ENCODE measurements around the gene ESPN. TPM values are rescaled to one million over a fixed set of nuclear protein-coding genes. Genes with fewer than 3 reads are reported as not detected.

Gene ESPN
- total RNA-seq, 3 donors from 2014 or later (not counting 1 experiment from before 2014, with no cell fraction given): 1.1 to 2.0 (median 1.7) TPM

GRCh38 chr1:6468729-6469461 is 44.3 kb downstream of the ESPN start:
- peaks cover 6 to 13% of the 10 kb centered on the region in 2 donors for H3K4me1 Mint-ChIP-seq
- H3K36me3 Mint-ChIP-seq: no peaks in the 10 kb centered on the region
- intact Hi-C loops (cut with micrococcal nuclease): no loop called here
- H3K9me3 ChIP-seq (ENCODE audit: control insufficient read depth, insufficient read depth, low read length): no peaks in the 10 kb centered on the region
- H3K4me3 ChIP-seq (ENCODE audit: low read length): no peak overlapping the region
- H3K27me3 Mint-ChIP-seq (ENCODE audit: low read depth in 2 of 2): peaks cover 0 to 8% of the 10 kb centered on the region in 2 donors
- 94% methylated on average over 12 of the region's 13 CpGs for WGBS (ENCODE audit: insufficient coverage)
- H3K27me3 ChIP-seq (ENCODE audit: control insufficient read depth, insufficient read depth, low read length): no peaks in the 10 kb centered on the region
- ATAC-seq (no peak), DNase-seq (no peak)
- no peak overlapping the region for H3K27ac Mint-ChIP-seq
- TF ChIP-seq CTCF (IDR thresholded peaks at IDR 0.05): no peak
- H3K4me1 ChIP-seq (ENCODE audit: control insufficient read depth, insufficient read depth, low read length): peaks cover 28% of the 10 kb centered on the region
- no peak overlapping the region for H3K4me3 Mint-ChIP-seq
- H3K9me3 Mint-ChIP-seq: no peaks in the 10 kb centered on the region
- H3K36me3 ChIP-seq (ENCODE audit: control insufficient read depth, insufficient read depth, low read length): no peaks in the 10 kb centered on the region
- no peak overlapping the region for H3K27ac ChIP-seq (ENCODE audit: low read length)

- TF ChIP-seq CTCF (IDR thresholded peaks at IDR 0.05): no peak
- Mint-ChIP-seq H3K27ac (no peak overlapping the region), H3K27me3 (ENCODE audit: low read depth in 2 of 2) (no peaks in the 10 kb centered on the region)
Observed at GRCh38 chr1:6470132-6471085, 45.8 kb downstream of the ESPN start.

GRCh38 chr1:6471086-6471969 is 46.8 kb downstream of the ESPN start:
- Histone ChIP-seq H3K4me1 (ENCODE audit: control insufficient read depth, insufficient read depth, low read length) (peaks cover 14% of the 10 kb centered on the region), H3K9me3 (ENCODE audit: control insufficient read depth, insufficient read depth, low read length) (no peaks in the 10 kb centered on the region), H3K36me3 (ENCODE audit: control insufficient read depth, insufficient read depth, low read length) (no peaks in the 10 kb centered on the region), H3K27me3 (ENCODE audit: control insufficient read depth, insufficient read depth, low read length) (no peaks in the 10 kb centered on the region), H3K27ac (ENCODE audit: low read length) (no peak overlapping the region), H3K4me3 (ENCODE audit: low read length) (no peak overlapping the region)
- no peaks in the 10 kb centered on the region for H3K36me3 Mint-ChIP-seq
- ATAC-seq (no peak), DNase-seq (no peak)
- WGBS (ENCODE audit: insufficient coverage): 93% methylated on average over 65 of the region's 67 CpGs
- no peak overlapping the region for H3K4me3 Mint-ChIP-seq
- no peak for TF ChIP-seq CTCF (IDR thresholded peaks at IDR 0.05)
- no peaks in the 10 kb centered on the region for H3K9me3 Mint-ChIP-seq
- peaks cover 0 to 2% of the 10 kb centered on the region in 2 donors for H3K27me3 Mint-ChIP-seq (ENCODE audit: low read depth in 2 of 2)
- H3K27ac Mint-ChIP-seq: no peak overlapping the region
- intact Hi-C loops (cut with micrococcal nuclease): no loop called here
- H3K4me1 Mint-ChIP-seq: peaks cover 0 to 7% of the 10 kb centered on the region in 2 donors

More at GRCh38 chr1:6470132-6471085, 45.8 kb downstream of the ESPN start:
- no peak for ATAC-seq
- H3K4me3 Mint-ChIP-seq: no peak overlapping the region
- no peak for DNase-seq
- intact Hi-C loops (cut with micrococcal nuclease): no loop called here
- H3K36me3 ChIP-seq (ENCODE audit: control insufficient read depth, insufficient read depth, low read length): no peaks in the 10 kb centered on the region
- H3K4me3 ChIP-seq (ENCODE audit: low read length): no peak overlapping the region
- H3K27ac ChIP-seq (ENCODE audit: low read length): no peak overlapping the region
- no peaks in the 10 kb centered on the region for H3K9me3 ChIP-seq (ENCODE audit: control insufficient read depth, insufficient read depth, low read length)
- WGBS (ENCODE audit: insufficient coverage): 92% methylated on average over 67 of the region's 67 CpGs
- peaks cover 0 to 4% of the 10 kb centered on the region in 2 donors for H3K4me1 Mint-ChIP-seq
- no peaks in the 10 kb centered on the region for H3K36me3 Mint-ChIP-seq
- H3K27me3 ChIP-seq (ENCODE audit: control insufficient read depth, insufficient read depth, low read length): no peaks in the 10 kb centered on the region
- H3K9me3 Mint-ChIP-seq: no peaks in the 10 kb centered on the region
- H3K4me1 ChIP-seq (ENCODE audit: control insufficient read depth, insufficient read depth, low read length): peaks cover 17% of the 10 kb centered on the region
